ENCODE results near the gene SDF4.

DNA sequence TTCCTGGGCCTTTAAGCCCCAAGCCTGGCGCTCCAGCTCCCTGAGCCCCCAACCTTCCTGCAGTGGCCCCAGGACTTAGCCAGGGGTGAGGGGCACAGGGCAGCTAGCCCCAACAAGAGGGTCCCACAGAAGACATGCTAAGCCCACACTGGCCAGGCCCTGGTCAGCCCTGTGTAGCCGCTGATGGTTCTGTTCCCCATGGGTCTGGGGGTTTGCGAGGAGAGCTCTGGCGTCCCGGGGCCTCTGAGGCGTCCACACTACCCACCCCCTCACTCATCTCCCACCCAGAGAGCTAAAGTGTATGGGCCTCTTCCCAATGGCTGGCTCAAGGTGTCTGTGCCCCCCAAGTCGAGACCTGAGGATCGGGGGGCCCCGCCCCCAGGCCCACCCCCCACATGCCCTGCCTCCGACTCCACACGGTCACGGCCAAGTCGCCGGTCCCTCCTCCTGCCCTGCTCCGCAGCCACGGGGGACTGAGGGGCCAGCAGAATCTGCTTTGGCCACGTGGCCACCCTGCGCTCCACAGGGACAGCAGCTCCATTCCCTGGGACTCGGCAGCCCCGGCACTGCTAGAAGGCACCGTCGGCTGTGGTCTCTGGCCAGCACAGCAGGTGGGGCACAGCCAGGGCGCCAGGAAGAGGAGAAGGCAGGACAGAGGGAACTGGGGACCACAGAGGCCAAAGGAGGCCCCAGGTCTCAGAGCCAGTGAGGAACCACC is 33.2 kb downstream of the SDF4 start:
- TF ChIP-seq, protein P1, sequence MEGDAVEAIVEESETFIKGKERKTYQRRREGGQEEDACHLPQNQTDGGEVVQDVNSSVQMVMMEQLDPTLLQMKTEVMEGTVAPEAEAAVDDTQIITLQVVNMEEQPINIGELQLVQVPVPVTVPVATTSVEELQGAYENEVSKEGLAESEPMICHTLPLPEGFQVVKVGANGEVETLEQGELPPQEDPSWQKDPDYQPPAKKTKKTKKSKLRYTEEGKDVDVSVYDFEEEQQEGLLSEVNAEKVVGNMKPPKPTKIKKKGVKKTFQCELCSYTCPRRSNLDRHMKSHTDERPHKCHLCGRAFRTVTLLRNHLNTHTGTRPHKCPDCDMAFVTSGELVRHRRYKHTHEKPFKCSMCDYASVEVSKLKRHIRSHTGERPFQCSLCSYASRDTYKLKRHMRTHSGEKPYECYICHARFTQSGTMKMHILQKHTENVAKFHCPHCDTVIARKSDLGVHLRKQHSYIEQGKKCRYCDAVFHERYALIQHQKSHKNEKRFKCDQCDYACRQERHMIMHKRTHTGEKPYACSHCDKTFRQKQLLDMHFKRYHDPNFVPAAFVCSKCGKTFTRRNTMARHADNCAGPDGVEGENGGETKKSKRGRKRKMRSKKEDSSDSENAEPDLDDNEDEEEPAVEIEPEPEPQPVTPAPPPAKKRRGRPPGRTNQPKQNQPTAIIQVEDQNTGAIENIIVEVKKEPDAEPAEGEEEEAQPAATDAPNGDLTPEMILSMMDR (conservative IDR thresholded peaks at IDR 0.05) = no peak
- TF ChIP-seq EZH2 (IDR thresholded peaks at IDR 0.05; ENCODE audit: low read depth) = no peak
